ENCODE measurements around the gene NAGK. TPM values are rescaled to one million over a fixed set of nuclear protein-coding genes. Genes with fewer than 3 reads are reported as not detected.

The NAGK gene
- total RNA-seq, 1 donor from 2014 or later = 208 TPM

GRCh38 chr2:71108091-71108490, 39.6 kb downstream of the NAGK start:
- no peaks in the 10 kb centered on the region for H3K4me1 Mint-ChIP-seq
- ChIA-PET POLR2A (no interaction called here), CTCF (no interaction called here)
- no peak overlapping the region for H3K4me3 Mint-ChIP-seq
- DNase-seq = no peak
- no peak overlapping the region for H3K27ac Mint-ChIP-seq
- H3K27me3 Mint-ChIP-seq = no peaks in the 10 kb centered on the region
- peaks cover 3% of the 10 kb centered on the region for H3K9me3 Mint-ChIP-seq
- intact Hi-C loops (cut with micrococcal nuclease) = no loop called here
- no peak for TF ChIP-seq CTCF (IDR thresholded peaks at IDR 0.05)
- peaks cover 14% of the 10 kb centered on the region for H3K36me3 Mint-ChIP-seq (ENCODE audit: low read depth)
- no peak for ATAC-seq (ENCODE audit: low read depth)

GRCh38 chr2:71113843-71114242, 45.4 kb downstream of the NAGK start:
- ATAC-seq (ENCODE audit: low read depth) = no peak

GRCh38 chr2:71117063-71117462, 48.6 kb downstream of the NAGK start:
- Mint-ChIP-seq H3K27ac (no peak overlapping the region), H3K27me3 (no peaks in the 10 kb centered on the region), H3K36me3 (ENCODE audit: low read depth) (peaks cover 53% of the 10 kb centered on the region), H3K9me3 (no peaks in the 10 kb centered on the region), H3K4me1 (no peaks in the 10 kb centered on the region), H3K4me3 (no peak overlapping the region)
- DNase-seq (no peak), ATAC-seq (ENCODE audit: low read depth) (no peak)
- intact Hi-C loops (cut with micrococcal nuclease) = no loop called here
- ChIA-PET POLR2A (no interaction called here), CTCF (no interaction called here)
- no peak for TF ChIP-seq CTCF (IDR thresholded peaks at IDR 0.05)

More at GRCh38 chr2:71113843-71114242, 45.4 kb downstream of the NAGK start:
- ChIA-PET CTCF (interaction anchor here (1.0 kb wide), 1 partner anchor 17 kb away, joined by 3 read pairs; the partner anchor contains the start of gene MPHOSPH10), POLR2A (no interaction called here)
- Mint-ChIP-seq H3K9me3 (no peaks in the 10 kb centered on the region), H3K27ac (no peak overlapping the region), H3K4me1 (no peaks in the 10 kb centered on the region), H3K4me3 (no peak overlapping the region), H3K27me3 (no peaks in the 10 kb centered on the region), H3K36me3 (ENCODE audit: low read depth) (peaks cover 48% of the 10 kb centered on the region)
- intact Hi-C loops (cut with micrococcal nuclease) = no loop called here
- TF ChIP-seq CTCF (IDR thresholded peaks at IDR 0.05) = no peak
- no peak for DNase-seq

- intact Hi-C loops (cut with micrococcal nuclease) = no loop called here
- no peaks in the 10 kb centered on the region for H3K9me3 Mint-ChIP-seq
- no peak for ATAC-seq (ENCODE audit: low read depth)
- no peaks in the 10 kb centered on the region for H3K27me3 Mint-ChIP-seq
- no peak for DNase-seq
- ChIA-PET POLR2A (no interaction called here), CTCF (no interaction called here)
- no peak overlapping the region for H3K27ac Mint-ChIP-seq
- TF ChIP-seq CTCF (IDR thresholded peaks at IDR 0.05) = no peak
- peaks cover 40% of the 10 kb centered on the region for H3K36me3 Mint-ChIP-seq (ENCODE audit: low read depth)
- H3K4me3 Mint-ChIP-seq = no peak overlapping the region
- no peaks in the 10 kb centered on the region for H3K4me1 Mint-ChIP-seq
These were observed 51.7 kb downstream of the NAGK start for GRCh38 chr2:71120195-71120594.

- H3K36me3 Mint-ChIP-seq (ENCODE audit: low read depth) = peaks cover 37% of the 10 kb centered on the region
- no peaks in the 10 kb centered on the region for H3K9me3 Mint-ChIP-seq
These were observed 53.0 kb downstream of the NAGK start for GRCh38 chr2:71121479-71121878.

More at GRCh38 chr2:71121479-71121878, 53.0 kb downstream of the NAGK start:
- ATAC-seq (ENCODE audit: low read depth) (no peak), DNase-seq (no peak)
- intact Hi-C loops (cut with micrococcal nuclease) = no loop called here
- no peaks in the 10 kb centered on the region for H3K27me3 Mint-ChIP-seq
- CTCF ChIA-PET = no interaction called here
- no peak for TF ChIP-seq CTCF (IDR thresholded peaks at IDR 0.05)
- no peaks in the 10 kb centered on the region for H3K4me1 Mint-ChIP-seq
- H3K4me3 Mint-ChIP-seq = no peak overlapping the region
- no peak overlapping the region for H3K27ac Mint-ChIP-seq
- POLR2A ChIA-PET = no interaction called here

All from activated B cell treated with CpG ODN at 0.5 μM for 24 hours (primary cell).